Measurements from ENCODE around the gene CCND2. TPM values are rescaled to one million over a fixed set of nuclear protein-coding genes. Genes with fewer than 3 reads are reported as not detected.

Gene CCND2
- total RNA-seq, 2 experiments from 2014 or later: not detected

- H3K36me3 ChIP-seq (ENCODE audit: insufficient read depth, low read length): no peaks in the 10 kb centered on the region
- DNase-seq (ENCODE audit: low spot score): no peak
- no peaks in the 10 kb centered on the region for H3K9me3 ChIP-seq (ENCODE audit: low read length)
- H2AFZ ChIP-seq (ENCODE audit: low read length): no peak overlapping the region
- H4K20me1 ChIP-seq (ENCODE audit: insufficient read depth, low read length): no peaks in the 10 kb centered on the region
- no peak overlapping the region for H3K4me2 ChIP-seq (ENCODE audit: low read length)
- intact Hi-C loops (cut with micrococcal nuclease; ENCODE audit: unreplicated experiment): no loop called here
- ChIA-PET CTCF (ENCODE audit: unreplicated experiment) (no interaction called here), POLR2A (no interaction called here)
- no peaks in the 10 kb centered on the region for H3K4me1 ChIP-seq (ENCODE audit: insufficient read depth, low read length, poor library complexity, severe bottlenecking)
- BruUV-seq (replicated peaks): no TSS peak
- no peak overlapping the region for H3K4me3 ChIP-seq (ENCODE audit: low read depth, low read length, poor library complexity, severe bottlenecking)
- TF ChIP-seq EZH2phosphoT487 (IDR thresholded peaks at IDR 0.05; ENCODE audit: borderline replicate concordance, low read depth, low read length) (no peak), CTCF (conservative IDR thresholded peaks at IDR 0.05; ENCODE audit: low read length) (no peak)
- H3K79me2 ChIP-seq (ENCODE audit: insufficient read depth, low read depth, low read length): no peaks in the 10 kb centered on the region
- H3K27ac ChIP-seq (ENCODE audit: low read depth, low read length, poor library complexity, severe bottlenecking): no peak overlapping the region
- H3K9me2 ChIP-seq (ENCODE audit: insufficient read depth, low read length): no peaks in the 10 kb centered on the region
Observed at GRCh38 chr12:4244868-4245267, 28.7 kb upstream of the CCND2 start.

DNA sequence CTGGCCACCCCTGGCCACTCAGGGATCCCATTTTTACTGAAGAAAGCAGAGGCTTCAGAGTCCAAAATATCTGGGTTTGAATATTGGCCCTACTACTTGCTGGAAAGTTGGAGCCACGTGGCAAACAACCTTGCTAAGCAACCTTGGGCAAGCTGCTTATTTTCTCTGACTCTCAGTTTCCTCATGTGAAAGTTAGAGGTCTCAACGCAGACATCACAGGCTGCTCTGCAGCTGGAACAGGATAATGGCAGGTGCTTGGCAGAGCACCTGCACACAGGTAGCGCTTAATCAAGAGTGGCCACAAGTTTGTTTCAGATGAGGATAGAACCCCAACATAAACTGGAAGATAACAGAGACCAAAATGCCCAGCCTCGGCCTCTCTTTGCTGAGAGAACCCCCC lies 28.1 kb upstream of the CCND2 start:
- H3K79me2 ChIP-seq (ENCODE audit: insufficient read depth, low read depth, low read length): no peaks in the 10 kb centered on the region
- ChIA-PET CTCF (ENCODE audit: unreplicated experiment) (no interaction called here), POLR2A (no interaction called here)
- no peak overlapping the region for H3K4me3 ChIP-seq (ENCODE audit: low read depth, low read length, poor library complexity, severe bottlenecking)
- H3K27ac ChIP-seq (ENCODE audit: low read depth, low read length, poor library complexity, severe bottlenecking): no peak overlapping the region
- no peaks in the 10 kb centered on the region for H4K20me1 ChIP-seq (ENCODE audit: insufficient read depth, low read length)
- H2AFZ ChIP-seq (ENCODE audit: low read length): no peak overlapping the region
- H3K9me3 ChIP-seq (ENCODE audit: low read length): no peaks in the 10 kb centered on the region
- no peaks in the 10 kb centered on the region for H3K9me2 ChIP-seq (ENCODE audit: insufficient read depth, low read length)
- intact Hi-C loops (cut with micrococcal nuclease; ENCODE audit: unreplicated experiment): no loop called here
- H3K4me2 ChIP-seq (ENCODE audit: low read length): no peak overlapping the region
- no peaks in the 10 kb centered on the region for H3K4me1 ChIP-seq (ENCODE audit: insufficient read depth, low read length, poor library complexity, severe bottlenecking)
- TF ChIP-seq EZH2phosphoT487 (IDR thresholded peaks at IDR 0.05; ENCODE audit: borderline replicate concordance, low read depth, low read length) (no peak), CTCF (conservative IDR thresholded peaks at IDR 0.05; ENCODE audit: low read length) (no peak)
- DNase-seq (ENCODE audit: low spot score): no peak
- no peaks in the 10 kb centered on the region for H3K36me3 ChIP-seq (ENCODE audit: insufficient read depth, low read length)
- BruUV-seq (replicated peaks): no TSS peak

- Histone ChIP-seq H3K9me3 (ENCODE audit: low read length) (no peaks in the 10 kb centered on the region), H3K27ac (ENCODE audit: low read depth, low read length, poor library complexity, severe bottlenecking) (no peak overlapping the region), H3K9me2 (ENCODE audit: insufficient read depth, low read length) (no peaks in the 10 kb centered on the region), H2AFZ (ENCODE audit: low read length) (no peak overlapping the region), H3K4me2 (ENCODE audit: low read length) (no peak overlapping the region), H3K4me1 (ENCODE audit: insufficient read depth, low read length, poor library complexity, severe bottlenecking) (no peaks in the 10 kb centered on the region), H4K20me1 (ENCODE audit: insufficient read depth, low read length) (no peaks in the 10 kb centered on the region), H3K79me2 (ENCODE audit: insufficient read depth, low read depth, low read length) (no peaks in the 10 kb centered on the region), H3K4me3 (ENCODE audit: low read depth, low read length, poor library complexity, severe bottlenecking) (no peak overlapping the region), H3K36me3 (ENCODE audit: insufficient read depth, low read length) (no peaks in the 10 kb centered on the region)
- TF ChIP-seq CTCF (conservative IDR thresholded peaks at IDR 0.05; ENCODE audit: low read length) (no peak), EZH2phosphoT487 (IDR thresholded peaks at IDR 0.05; ENCODE audit: borderline replicate concordance, low read depth, low read length) (no peak)
- DNase-seq (ENCODE audit: low spot score): no peak
- intact Hi-C loops (cut with micrococcal nuclease; ENCODE audit: unreplicated experiment): no loop called here
- no TSS peak for BruUV-seq (replicated peaks)
- POLR2A ChIA-PET: no interaction called here
- CTCF ChIA-PET (ENCODE audit: unreplicated experiment): no interaction called here
Observed at GRCh38 chr12:4246116-4246515, 27.4 kb upstream of the CCND2 start.

All from OCI-LY7 (cell line).